B cell (primary cell): ENCODE data around the gene DHRS4L2. TPM values are rescaled to one million over a fixed set of nuclear protein-coding genes. Genes with fewer than 3 reads are reported as not detected.

Experiments
- ATAC-seq: fragments of 200-7000 bp; cut with Tn5 transposase; one replicate; pipeline ENCODE4 v1.10.0; 2021; ENCODE audit warnings: low read depth, mild to moderate bottlenecking, moderate number of reproducible peaks, moderate library complexity
- CTCF ChIA-PET: fragments of 350-600 bp; sonication (Branson Sonifier 250); formaldehyde crosslinking; loops from one replicate; lab custom pipeline; 2021; ENCODE audit warnings: antibody characterized with exemption, inconsistent platforms; lab: Charles Lee
- POLR2A ChIA-PET: fragments of 350-600 bp; sonication (Branson Sonifier 250); formaldehyde crosslinking; loops from one replicate; lab custom pipeline; 2021; ENCODE audit warnings: antibody characterized with exemption; lab: Charles Lee
- DNase-seq: peaks from one replicate; pipeline ENCODE4 v3.0.0; 2013
- H2AFZ ChIP-seq: 2 replicates; pipeline ENCODE4 v1.6.1; 2012; ENCODE audit warnings: mild to moderate bottlenecking, low read depth, low read length; ENCODE audit not compliant: insufficient read depth, poor library complexity, severe bottlenecking
- H3K27ac ChIP-seq, 2 donors: 1 replicate in 1 of 2; 2 replicates in 1 of 2; pipeline ENCODE4 v1.5.1; 2012 to 2013; ENCODE audit warnings: low read length in 2 of 2, mild to moderate bottlenecking in 2 of 2, moderate library complexity in 1 of 2
- H3K27me3 ChIP-seq, 4 experiments: fragments of 200-600 bp in 1 of 4; sonication (generic) in 1 of 4; replicated peaks in 1 of 4; 1 replicate in 2 of 4; 2 replicates in 2 of 4; pipeline versions ENCODE4 v1.6.1 to v1.7.0; 2013 to 2016; ENCODE audit warnings: low read length in 3 of 4, mild to moderate bottlenecking in 2 of 4, mixed read lengths in 1 of 4, moderate library complexity in 1 of 4; ENCODE audit not compliant: insufficient read depth in 4 of 4, control insufficient read depth in 3 of 4; ENCODE audit errors: control extremely low read depth in 1 of 4
- H3K36me3 ChIP-seq, 2 experiments: replicated peaks in 1 of 2; 1 replicate in 1 of 2; 2 replicates in 1 of 2; pipeline versions ENCODE4 v1.6.1 to v1.7.1; 2013; ENCODE audit warnings: low read length in 1 of 2; ENCODE audit not compliant: insufficient read depth in 2 of 2, control insufficient read depth in 1 of 2; ENCODE audit errors: control extremely low read depth in 1 of 2, extremely low read depth in 1 of 2
- H3K4me1 ChIP-seq, 2 donors: fragments of 200-600 bp in 1 of 2; sonication (generic) in 1 of 2; 1 replicate in 1 of 2; 2 replicates in 1 of 2; pipeline versions ENCODE4 v1.5.1 to v1.6.1; 2013 to 2017; ENCODE audit warnings: low read length in 2 of 2; ENCODE audit not compliant: control insufficient read depth in 2 of 2, insufficient read depth in 2 of 2
- H3K4me2 ChIP-seq: replicated peaks from 2 replicates; pipeline ENCODE3; 2012; ENCODE audit warnings: mild to moderate bottlenecking, low read depth, low read length; ENCODE audit not compliant: poor library complexity, severe bottlenecking
- H3K4me3 ChIP-seq, 5 experiments: fragments of 200-600 bp in 1 of 5; sonication (generic) in 1 of 5; 1 replicate in 3 of 5; 2 replicates in 2 of 5; pipeline versions ENCODE4 v1.5.1 to v1.7.0; 2011 to 2016; ENCODE audit warnings: low read length in 4 of 5, mild to moderate bottlenecking in 4 of 5, low read depth in 2 of 5, control low read depth in 1 of 5, moderate library complexity in 1 of 5; ENCODE audit not compliant: insufficient read depth in 1 of 5; ENCODE audit errors: control extremely low read depth in 1 of 5, extremely low read depth in 1 of 5
- H3K79me2 ChIP-seq: fragments of 200-600 bp; sonication (generic); one replicate; pipeline ENCODE4 v1.6.0; 2016; ENCODE audit warnings: low read length; ENCODE audit not compliant: control insufficient read depth, insufficient read depth
- H3K9ac ChIP-seq: fragments of 200-600 bp; sonication (generic); 2 replicates; pipeline ENCODE4 v1.6.1; 2017; ENCODE audit warnings: mild to moderate bottlenecking, low read length, moderate library complexity
- H3K9me3 ChIP-seq, 3 donors: one replicate each; pipeline versions ENCODE4 v1.6.1 to v1.7.1; 2013; ENCODE audit warnings: low read length in 2 of 3; ENCODE audit not compliant: control insufficient read depth in 2 of 3, insufficient read depth in 1 of 3; ENCODE audit errors: control extremely low read depth in 1 of 3
- H4K20me1 ChIP-seq: 2 replicates; pipeline ENCODE4 v1.6.0; 2012; ENCODE audit warnings: mild to moderate bottlenecking, low read length; ENCODE audit not compliant: insufficient read depth, control insufficient read depth, poor library complexity, severe bottlenecking
- H3K27ac Mint-ChIP-seq: one replicate; pipeline ENCODE4 v1.8.0; 2021; ENCODE audit warnings: mixed read lengths
- H3K27me3 Mint-ChIP-seq: one replicate; pipeline ENCODE4 v1.8.0; 2021; ENCODE audit warnings: mixed read lengths
- H3K4me1 Mint-ChIP-seq: one replicate; pipeline ENCODE4 v1.8.0; 2021; ENCODE audit warnings: mixed read lengths
- H3K4me3 Mint-ChIP-seq: one replicate; pipeline ENCODE4 v1.8.0; 2021; ENCODE audit warnings: mixed read lengths
- H3K9me3 Mint-ChIP-seq: one replicate; pipeline ENCODE4 v1.8.0; 2022; ENCODE audit warnings: mixed read lengths; ENCODE audit not compliant: insufficient read depth
- CTCF ChIP-seq: fragments of 200-600 bp; IDR thresholded peaks from one replicate; pipeline ENCODE4 v1.8.0; 2022; ENCODE audit warnings: antibody characterized with exemption, mild to moderate bottlenecking
- EZH2 ChIP-seq: IDR thresholded peaks from 2 replicates; pipeline ENCODE4 v1.6.1; 2012; ENCODE audit warnings: borderline replicate concordance, low read depth, mild to moderate bottlenecking, moderate library complexity, low read length; ENCODE audit not compliant: insufficient read depth, poor library complexity, severe bottlenecking
- WGBS: methylation state at CpG from one replicate; pipeline ENCODE4 v1.1.5; 2013; ENCODE audit warnings: missing lambda C conversion rate; ENCODE audit not compliant: insufficient coverage; 5-methylcytosine and 5-hydroxymethylcytosine counted together
- intact Hi-C: fragments of 100-400 bp; cut with micrococcal nuclease; formaldehyde crosslinking; loops from one replicate; pipeline ENCODE4 v1.10.0; 2022
- polyA plus RNA-seq: library from polyadenylated mRNA; depleted of rRNA; stranded (reverse); fragments of >200 nt; gene quantifications from 2 replicates; pipeline ENCODE4 v1.2.3, GENCODE V29; 2012
- total RNA-seq, 2 donors: library from RNA; stranded (reverse); fragments of 120-200 nt in 1 of 2; gene quantifications; 1 replicate in 1 of 2; 2 replicates in 1 of 2; pipeline versions ENCODE4 v1.2.3 to v1.2.4, GENCODE V29; 2013 to 2022

The DHRS4L2 gene
- total and polyA plus RNA-seq, 2 donors (not counting 1 experiment from before 2014, with no cell fraction given) = 11.2 to 16.3 TPM

GRCh38 chr14:24054646-24055045, 65.9 kb downstream of the DHRS4L2 start:
- 98% methylated on average over 5 of the region's 9 CpGs for WGBS
- Histone ChIP-seq H3K27ac (no peak overlapping the region), H3K27me3 (peaks cover 0 to 31% (median 8%) of the 10 kb centered on the region in 4 experiments), H3K4me2 (no peak overlapping the region), H2AFZ (no peak overlapping the region), H3K79me2 (no peaks in the 10 kb centered on the region), H4K20me1 (no peaks in the 10 kb centered on the region), H3K4me1 (peaks cover 9 to 19% of the 10 kb centered on the region in 2 donors), H3K4me3 (no peak overlapping the region), H3K9me3 (peaks cover 0 to 3% (median 0%) of the 10 kb centered on the region in 3 donors), H3K9ac (no peak overlapping the region), H3K36me3 (no peaks in the 10 kb centered on the region)
- Mint-ChIP-seq H3K4me3 (no peak overlapping the region), H3K4me1 (peaks cover 27% of the 10 kb centered on the region), H3K27ac (no peak overlapping the region), H3K9me3 (no peaks in the 10 kb centered on the region), H3K27me3 (peaks cover 7% of the 10 kb centered on the region)
- ATAC-seq = no peak
- ChIA-PET POLR2A (interaction anchor here (0.8 kb wide), 1 partner anchor 36 kb away, joined by 3 read pairs; no protein-coding TSS in a partner anchor), CTCF (interaction anchor here (1.2 to 14.5 kb wide), 3 partner anchors 32 to 53 kb away, joined by 3 to 220 read pairs (median 198); partner anchors contain the start of gene PCK2)
- intact Hi-C loops = loop anchor here (5.0 kb wide), 1 partner anchor 467 kb away; no protein-coding TSS in a partner anchor
- TF ChIP-seq EZH2 (no peak), CTCF (no peak)
- no peak for DNase-seq

Other genes with a start within 250 kb of the DHRS4L2 start
- gene DHRS4, start 35.2 kb upstream of the DHRS4L2 start, total RNA-seq = 15.3 and 15.6 TPM in 2 replicates
- gene DHRS4, start 35.2 kb upstream of the DHRS4L2 start, polyA plus RNA-seq = 8.0 and 16.2 TPM in 2 replicates
- gene CARMIL3, start 63.1 kb downstream of the DHRS4L2 start, total RNA-seq = 1.0 and 1.4 TPM in 2 replicates
- gene CARMIL3, start 63.1 kb downstream of the DHRS4L2 start, polyA plus RNA-seq = 2.8 and 7.2 TPM in 2 replicates
- not detected in 2 replicates for gene CPNE6, start 82.6 kb downstream of the DHRS4L2 start, total RNA-seq
- 0.10 TPM in 1 of 2 replicates, not detected in the other for gene CPNE6, start 82.6 kb downstream of the DHRS4L2 start, polyA plus RNA-seq
- 34.1 and 40.4 TPM in 2 replicates for gene PCK2, start 105.4 kb downstream of the DHRS4L2 start, total RNA-seq
- gene PCK2, start 105.4 kb downstream of the DHRS4L2 start, polyA plus RNA-seq = 43.6 and 58.4 TPM in 2 replicates
- 84.8 and 96.3 TPM in 2 replicates for gene DCAF11, start 125.8 kb downstream of the DHRS4L2 start, total RNA-seq
- 64.5 and 66.7 TPM in 2 replicates for gene DCAF11, start 125.8 kb downstream of the DHRS4L2 start, polyA plus RNA-seq
- 8.1 and 8.8 TPM in 2 replicates for gene NRL, start 126.0 kb downstream of the DHRS4L2 start, total RNA-seq
- gene NRL, start 126.0 kb downstream of the DHRS4L2 start, polyA plus RNA-seq = 4.8 and 7.0 TPM in 2 replicates
- gene FITM1, start 141.7 kb downstream of the DHRS4L2 start, total RNA-seq = 2.6 and 3.6 TPM in 2 replicates
- gene FITM1, start 141.7 kb downstream of the DHRS4L2 start, polyA plus RNA-seq = 3.3 and 4.6 TPM in 2 replicates
- 227 and 237 TPM in 2 replicates for gene PSME1, start 147.3 kb downstream of the DHRS4L2 start, total RNA-seq
- gene PSME1, start 147.3 kb downstream of the DHRS4L2 start, polyA plus RNA-seq = 257 and 295 TPM in 2 replicates
- 24.7 and 26.4 TPM in 2 replicates for gene EMC9, start 152.7 kb downstream of the DHRS4L2 start, total RNA-seq
- 19.3 and 25.9 TPM in 2 replicates for gene EMC9, start 152.7 kb downstream of the DHRS4L2 start, polyA plus RNA-seq
- 127 and 141 TPM in 2 replicates for gene PSME2, start 157.7 kb downstream of the DHRS4L2 start, total RNA-seq
- gene PSME2, start 157.7 kb downstream of the DHRS4L2 start, polyA plus RNA-seq = 126 and 137 TPM in 2 replicates
- gene RNF31, start 158.6 kb downstream of the DHRS4L2 start, total RNA-seq = 103 and 114 TPM in 2 replicates
- 48.3 and 69.8 TPM in 2 replicates for gene RNF31, start 158.6 kb downstream of the DHRS4L2 start, polyA plus RNA-seq
- 243 and 269 TPM in 2 replicates for gene IRF9, start 172.3 kb downstream of the DHRS4L2 start, total RNA-seq
- gene IRF9, start 172.3 kb downstream of the DHRS4L2 start, polyA plus RNA-seq = 191 and 237 TPM in 2 replicates
- gene REC8, start 183.2 kb downstream of the DHRS4L2 start, total RNA-seq = 48.4 and 62.1 TPM in 2 replicates
- 34.0 and 39.5 TPM in 2 replicates for gene REC8, start 183.2 kb downstream of the DHRS4L2 start, polyA plus RNA-seq
- gene IPO4, start 199.9 kb downstream of the DHRS4L2 start, total RNA-seq = 29.8 and 35.0 TPM in 2 replicates
- 26.7 and 28.3 TPM in 2 replicates for gene IPO4, start 199.9 kb downstream of the DHRS4L2 start, polyA plus RNA-seq
- 24.5 and 33.9 TPM in 2 replicates for gene TM9SF1, start 206.5 kb downstream of the DHRS4L2 start, total RNA-seq
- 7.6 and 10.0 TPM in 2 replicates for gene TM9SF1, start 206.5 kb downstream of the DHRS4L2 start, polyA plus RNA-seq
- 1.7 TPM in 2 replicates for gene TSSK4, start 216.8 kb downstream of the DHRS4L2 start, total RNA-seq
- 0.14 and 0.45 TPM in 2 replicates for gene TSSK4, start 216.8 kb downstream of the DHRS4L2 start, polyA plus RNA-seq
- 102 and 103 TPM in 2 replicates for gene CHMP4A, start 224.6 kb downstream of the DHRS4L2 start, total RNA-seq
- 91.2 and 95.1 TPM in 2 replicates for gene CHMP4A, start 224.6 kb downstream of the DHRS4L2 start, polyA plus RNA-seq
- 11.3 and 17.0 TPM in 2 replicates for gene MDP1, start 227.1 kb downstream of the DHRS4L2 start, total RNA-seq
- 22.6 and 28.1 TPM in 2 replicates for gene MDP1, start 227.1 kb downstream of the DHRS4L2 start, polyA plus RNA-seq
- gene NEDD8, start 243.4 kb downstream of the DHRS4L2 start, total RNA-seq = 86.6 and 98.5 TPM in 2 replicates
- 86.7 and 104 TPM in 2 replicates for gene NEDD8, start 243.4 kb downstream of the DHRS4L2 start, polyA plus RNA-seq
- 58.7 and 64.3 TPM in 2 replicates for gene GMPR2, start 244.0 kb downstream of the DHRS4L2 start, total RNA-seq
- gene GMPR2, start 244.0 kb downstream of the DHRS4L2 start, polyA plus RNA-seq = 33.3 and 39.7 TPM in 2 replicates